Glutamatergic neuron (in vitro differentiated cells): ENCODE results near the gene DCXR. TPM values are rescaled to one million over a fixed set of nuclear protein-coding genes. Genes with fewer than 3 reads are reported as not detected.

Experiments
- DNase-seq: peaks from one replicate; pipeline ENCODE4 v3.0.0; 2022
- H3K27ac Mint-ChIP-seq: one replicate; pipeline ENCODE4 v1.8.0; 2020; ENCODE audit warnings: mild to moderate bottlenecking, mixed read lengths, inconsistent platforms; ENCODE audit not compliant: unreplicated experiment
- H3K27me3 Mint-ChIP-seq: one replicate; pipeline ENCODE4 v1.8.0; 2020; ENCODE audit warnings: mild to moderate bottlenecking, moderate library complexity, mixed read lengths, inconsistent platforms; ENCODE audit not compliant: unreplicated experiment
- H3K36me3 Mint-ChIP-seq: one replicate; pipeline ENCODE4 v1.8.0; 2020; ENCODE audit warnings: mild to moderate bottlenecking, mixed read lengths, inconsistent platforms; ENCODE audit not compliant: unreplicated experiment
- H3K4me1 Mint-ChIP-seq: one replicate; pipeline ENCODE4 v1.8.0; 2020; ENCODE audit warnings: mild to moderate bottlenecking, low read depth, mixed read lengths, inconsistent platforms; ENCODE audit not compliant: unreplicated experiment
- H3K4me3 Mint-ChIP-seq: one replicate; pipeline ENCODE4 v1.8.0; 2020; ENCODE audit warnings: mild to moderate bottlenecking, mixed read lengths, inconsistent platforms; ENCODE audit not compliant: unreplicated experiment
- H3K9me3 Mint-ChIP-seq: one replicate; pipeline ENCODE4 v1.8.0; 2020; ENCODE audit warnings: mild to moderate bottlenecking, moderate library complexity, mixed read lengths, inconsistent platforms; ENCODE audit not compliant: unreplicated experiment
- long read RNA-seq: library from polyadenylated mRNA; unstranded; transcript quantifications from one replicate; pipeline ENCODE4 v2.0.0, GENCODE V29; 2020; ENCODE audit not compliant: unreplicated experiment
- total RNA-seq: library from RNA; stranded (reverse); fragmentation: NEBNext Ultra II Directional; extraction: Animal tissue kit (Norgen Biotek cat#: 25700); gene quantifications from one replicate; pipeline ENCODE4 v1.2.1, GENCODE V29; 2021; ENCODE audit not compliant: unreplicated experiment
- TF ChIP-seq, protein P1 (sequence below): fragments of 200-600 bp; sonication (generic); IDR thresholded peaks from one replicate; pipeline ENCODE4 v1.5.0; 2021; ENCODE audit not compliant: partially characterized antibody, unreplicated experiment

Gene DCXR
- total RNA-seq: 89.5 TPM
- long read RNA-seq, transcript DCXR-201 (8 exons, 887 nt): major isoform, 73 of 107 reads
- long read RNA-seq, transcript DCXR-213 (7 exons, 915 nt): minor isoform, 13 of 107 reads
- long read RNA-seq, partial matches to known transcripts: 5 of 107 reads
- long read RNA-seq, other reads (novel, unspliced or antisense): 10 of 107 reads

GRCh38 chr17:82037092-82037888, at the start of gene DCXR:
Gene DCXR, minus strand, starts transcription at chr17:82037697. Its CDS starts 15 bp downstream, at chr17:82037682.
- Mint-ChIP-seq H3K27ac (peak within 1 kb of the TSS; percentile 60), H3K36me3 (no peaks in the 10 kb centered on the region), H3K4me1 (peaks cover 4% of the 10 kb centered on the region), H3K9me3 (peaks cover 11% of the 10 kb centered on the region), H3K27me3 (peaks cover 13% of the 10 kb centered on the region), H3K4me3 (peak within 1 kb of the TSS; percentile 82)
- DNase-seq: peak; percentile 99
- TF ChIP-seq, protein P1, sequence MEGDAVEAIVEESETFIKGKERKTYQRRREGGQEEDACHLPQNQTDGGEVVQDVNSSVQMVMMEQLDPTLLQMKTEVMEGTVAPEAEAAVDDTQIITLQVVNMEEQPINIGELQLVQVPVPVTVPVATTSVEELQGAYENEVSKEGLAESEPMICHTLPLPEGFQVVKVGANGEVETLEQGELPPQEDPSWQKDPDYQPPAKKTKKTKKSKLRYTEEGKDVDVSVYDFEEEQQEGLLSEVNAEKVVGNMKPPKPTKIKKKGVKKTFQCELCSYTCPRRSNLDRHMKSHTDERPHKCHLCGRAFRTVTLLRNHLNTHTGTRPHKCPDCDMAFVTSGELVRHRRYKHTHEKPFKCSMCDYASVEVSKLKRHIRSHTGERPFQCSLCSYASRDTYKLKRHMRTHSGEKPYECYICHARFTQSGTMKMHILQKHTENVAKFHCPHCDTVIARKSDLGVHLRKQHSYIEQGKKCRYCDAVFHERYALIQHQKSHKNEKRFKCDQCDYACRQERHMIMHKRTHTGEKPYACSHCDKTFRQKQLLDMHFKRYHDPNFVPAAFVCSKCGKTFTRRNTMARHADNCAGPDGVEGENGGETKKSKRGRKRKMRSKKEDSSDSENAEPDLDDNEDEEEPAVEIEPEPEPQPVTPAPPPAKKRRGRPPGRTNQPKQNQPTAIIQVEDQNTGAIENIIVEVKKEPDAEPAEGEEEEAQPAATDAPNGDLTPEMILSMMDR: peak; percentile 86

DNA sequence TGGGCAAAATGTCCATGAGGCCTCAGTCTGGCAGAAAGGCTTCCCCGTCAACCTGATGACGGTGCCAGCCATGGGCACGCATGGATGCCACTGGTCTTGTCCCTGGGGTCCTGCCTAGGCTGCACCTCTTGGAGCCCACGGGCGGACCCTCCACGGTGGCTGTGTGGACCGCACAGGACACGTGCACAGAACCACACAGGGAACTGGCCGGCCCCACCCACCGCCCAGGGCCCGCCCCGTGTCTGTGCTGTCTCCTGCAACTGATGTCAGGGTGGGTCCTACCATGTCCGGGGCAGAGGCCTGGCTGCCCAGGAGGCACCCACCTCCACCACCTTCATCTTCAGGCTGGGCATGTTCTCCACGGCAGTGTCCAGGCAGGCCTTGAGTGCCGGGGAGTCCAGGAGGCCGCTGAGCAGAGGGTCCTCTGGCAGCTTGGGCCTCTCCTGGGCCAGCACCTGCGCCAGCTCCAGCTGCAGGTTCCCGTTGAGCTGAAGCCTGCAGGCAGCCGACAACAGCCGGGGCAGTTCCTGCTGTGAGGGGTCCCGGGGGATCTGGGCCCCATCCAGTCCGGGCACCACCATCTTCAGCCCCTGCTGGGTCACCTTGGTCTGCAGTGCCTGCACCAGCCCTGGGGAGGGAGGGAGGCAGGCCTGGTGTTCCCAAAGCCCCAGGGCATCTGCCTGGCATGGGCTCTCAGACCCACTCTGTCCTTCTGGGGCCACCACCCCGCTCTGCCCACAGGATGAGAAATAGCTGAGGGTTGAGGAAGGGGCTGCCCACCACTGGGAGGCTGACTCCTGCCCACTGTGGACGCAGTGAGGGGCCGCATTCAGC, 48.7 kb upstream of the DCXR start:
- no peaks in the 10 kb centered on the region for H3K36me3 Mint-ChIP-seq
- H3K27ac Mint-ChIP-seq: no peak overlapping the region
- peaks cover 2% of the 10 kb centered on the region for H3K27me3 Mint-ChIP-seq
- no peaks in the 10 kb centered on the region for H3K9me3 Mint-ChIP-seq
- no peaks in the 10 kb centered on the region for H3K4me1 Mint-ChIP-seq
- no peak for DNase-seq
- H3K4me3 Mint-ChIP-seq: no peak overlapping the region
- TF ChIP-seq, protein P1: no peak

DNA sequence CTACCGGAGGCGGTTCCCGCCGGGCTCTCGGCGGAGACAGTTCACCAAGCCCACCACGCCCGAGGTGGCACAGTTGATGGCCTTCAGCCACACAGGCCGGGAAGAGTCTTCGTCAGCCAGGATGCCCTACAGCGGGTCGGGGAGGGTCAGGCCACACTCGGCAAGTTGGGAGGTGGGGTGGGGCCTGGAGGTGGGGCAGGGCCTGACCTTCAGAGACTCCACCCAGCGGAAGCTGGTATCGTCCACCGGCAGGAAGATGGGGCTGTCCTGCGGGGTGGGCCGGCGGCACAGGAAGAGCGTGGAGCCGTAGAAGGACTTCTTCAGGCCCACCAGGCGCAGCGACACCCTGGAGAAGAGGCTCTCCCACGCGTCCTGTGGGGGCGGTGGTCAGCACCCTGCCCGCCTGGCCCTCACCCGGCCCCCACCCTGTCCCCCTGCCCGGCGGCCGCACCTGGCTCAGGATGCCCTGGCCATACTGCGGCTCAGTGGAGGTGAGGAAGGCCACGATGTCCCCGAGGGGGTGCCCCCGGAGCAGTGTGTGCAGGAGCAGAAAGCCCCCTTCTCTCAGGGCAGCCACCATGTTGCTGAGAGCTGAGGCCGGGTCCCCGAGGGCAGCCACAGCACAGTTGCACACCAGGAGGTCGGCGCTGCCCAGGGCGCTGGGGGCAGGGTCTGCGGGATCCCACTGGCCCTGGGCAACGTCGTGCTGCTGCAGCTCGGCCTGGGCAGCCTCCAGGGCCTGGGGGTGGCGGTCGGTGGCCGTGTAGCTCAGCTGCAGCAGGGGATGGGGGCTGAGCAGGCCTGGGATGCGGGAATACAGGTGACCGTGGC, 47.7 kb upstream of the DCXR start:
- peaks cover 2% of the 10 kb centered on the region for H3K27me3 Mint-ChIP-seq
- peaks cover 3% of the 10 kb centered on the region for H3K9me3 Mint-ChIP-seq
- no peak overlapping the region for H3K4me3 Mint-ChIP-seq
- TF ChIP-seq, protein P1: no peak
- no peak overlapping the region for H3K27ac Mint-ChIP-seq
- no peak for DNase-seq
- no peaks in the 10 kb centered on the region for H3K4me1 Mint-ChIP-seq
- no peaks in the 10 kb centered on the region for H3K36me3 Mint-ChIP-seq

DNA sequence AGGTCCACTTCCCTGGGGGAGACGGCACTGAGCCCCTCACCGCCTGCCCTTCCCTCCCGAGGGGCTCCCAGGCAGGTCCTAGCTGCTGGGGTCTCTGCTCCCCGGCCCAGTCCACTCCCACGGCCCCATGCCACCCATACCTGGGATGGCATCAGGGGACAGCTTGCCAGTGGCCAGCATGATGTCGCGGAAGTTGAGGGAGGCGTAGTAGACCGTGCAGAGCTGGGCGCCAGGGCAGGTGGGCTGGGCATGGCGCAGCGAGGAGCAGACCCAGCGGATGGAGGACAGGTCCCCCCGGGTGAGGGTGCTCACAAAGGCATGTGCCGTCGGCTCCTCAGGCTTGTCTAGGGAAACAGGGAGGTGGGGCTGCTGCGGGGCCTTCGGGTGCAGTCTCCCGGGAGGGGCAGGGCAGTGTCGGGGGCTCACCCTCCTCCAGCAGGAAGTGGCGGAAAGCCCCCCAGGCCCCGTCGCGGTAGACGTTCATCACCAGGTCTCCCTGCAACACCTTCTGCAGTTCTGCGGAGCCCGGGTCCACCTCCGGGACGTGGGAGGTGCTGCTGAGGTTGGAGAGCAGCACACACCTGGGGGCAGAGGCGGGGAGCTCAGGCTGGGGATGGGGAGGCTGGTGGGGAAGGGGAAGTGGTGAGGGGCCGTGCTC, 47.0 kb upstream of the DCXR start:
- no peaks in the 10 kb centered on the region for H3K4me1 Mint-ChIP-seq

More for the DNA sequence above, 47.0 kb upstream of the DCXR start:
- peaks cover 5% of the 10 kb centered on the region for H3K9me3 Mint-ChIP-seq
- TF ChIP-seq, protein P1: no peak
- H3K36me3 Mint-ChIP-seq: no peaks in the 10 kb centered on the region
- peaks cover 2% of the 10 kb centered on the region for H3K27me3 Mint-ChIP-seq
- H3K27ac Mint-ChIP-seq: no peak overlapping the region
- DNase-seq: no peak
- no peak overlapping the region for H3K4me3 Mint-ChIP-seq
